ENCODE data around the gene ABHD12.

Gene ABHD12

DNA sequence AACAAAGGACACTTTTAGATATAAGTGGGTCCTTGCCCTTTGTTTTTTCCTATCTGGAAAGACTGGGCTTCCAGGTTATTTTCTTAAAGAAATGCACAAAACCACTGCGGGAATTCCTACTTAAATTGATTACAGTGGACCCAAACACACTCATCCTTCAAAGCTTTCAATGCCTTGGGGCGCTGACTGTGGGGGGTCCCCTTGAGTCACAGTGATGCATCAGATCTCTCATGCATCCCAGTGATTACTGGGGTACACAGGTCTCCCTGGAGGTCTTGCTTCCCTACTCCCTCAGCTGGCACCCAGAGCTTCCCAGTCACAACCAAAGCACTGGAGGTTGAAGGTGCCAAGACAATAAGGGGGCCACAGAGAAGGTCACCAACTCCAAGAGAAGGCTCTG lies 20.7 kb downstream of the ABHD12 start:
- Mint-ChIP-seq H3K4me1 (ENCODE audit: low read depth) (peaks cover 19% of the 10 kb centered on the region), H3K27ac (no peak overlapping the region), H3K9me3 (no peaks in the 10 kb centered on the region), H3K36me3 (ENCODE audit: low read depth) (peaks cover 19% of the 10 kb centered on the region), H3K27me3 (no peaks in the 10 kb centered on the region), H3K4me3 (no peak overlapping the region)

DNA sequence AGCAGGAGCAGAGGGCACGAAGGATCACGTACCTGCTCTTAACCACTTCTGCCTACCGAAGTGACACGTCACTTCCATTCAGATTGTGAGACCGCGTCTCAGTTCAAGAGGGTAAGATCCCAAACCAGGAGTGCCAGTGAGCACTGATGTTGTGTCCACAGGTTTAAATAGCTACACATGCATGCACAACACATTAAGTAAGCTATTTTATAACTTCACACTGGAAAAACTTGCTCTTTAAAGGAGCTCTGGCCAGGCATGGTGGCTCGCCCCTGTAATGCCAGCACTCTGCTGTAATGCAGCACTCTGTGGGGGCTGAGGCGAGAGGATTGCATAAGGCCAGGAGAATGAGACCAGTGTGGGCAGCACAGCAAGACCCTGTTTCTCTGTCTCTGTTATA lies 21.1 kb downstream of the ABHD12 start:
- Mint-ChIP-seq H3K4me1 (ENCODE audit: low read depth) (peaks cover 19% of the 10 kb centered on the region), H3K27ac (no peak overlapping the region), H3K9me3 (no peaks in the 10 kb centered on the region), H3K4me3 (no peak overlapping the region), H3K27me3 (no peaks in the 10 kb centered on the region), H3K36me3 (ENCODE audit: low read depth) (peaks cover 16% of the 10 kb centered on the region)

GRCh38 chr20:25368976-25369375 lies 21.7 kb downstream of the ABHD12 start:
- Mint-ChIP-seq H3K27ac (no peak overlapping the region), H3K27me3 (no peaks in the 10 kb centered on the region), H3K9me3 (no peaks in the 10 kb centered on the region), H3K4me1 (ENCODE audit: low read depth) (peaks cover 19% of the 10 kb centered on the region), H3K36me3 (ENCODE audit: low read depth) (peaks cover 18% of the 10 kb centered on the region), H3K4me3 (no peak overlapping the region)

GRCh38 chr20:25368526-25368925 lies 22.1 kb downstream of the ABHD12 start:
- H3K27me3 Mint-ChIP-seq = no peaks in the 10 kb centered on the region
- peaks cover 15% of the 10 kb centered on the region for H3K36me3 Mint-ChIP-seq (ENCODE audit: low read depth)
- H3K4me3 Mint-ChIP-seq = no peak overlapping the region
- H3K27ac Mint-ChIP-seq = no peak overlapping the region
- H3K4me1 Mint-ChIP-seq (ENCODE audit: low read depth) = peaks cover 18% of the 10 kb centered on the region
- H3K9me3 Mint-ChIP-seq = no peaks in the 10 kb centered on the region

GRCh38 chr20:25364879-25365699 lies 25.5 kb downstream of the ABHD12 start:
- Mint-ChIP-seq H3K4me1 (ENCODE audit: low read depth) (no peaks in the 10 kb centered on the region), H3K36me3 (ENCODE audit: low read depth) (peaks cover 8% of the 10 kb centered on the region), H3K27ac (no peak overlapping the region), H3K4me3 (no peak overlapping the region), H3K27me3 (no peaks in the 10 kb centered on the region), H3K9me3 (no peaks in the 10 kb centered on the region)

DNA sequence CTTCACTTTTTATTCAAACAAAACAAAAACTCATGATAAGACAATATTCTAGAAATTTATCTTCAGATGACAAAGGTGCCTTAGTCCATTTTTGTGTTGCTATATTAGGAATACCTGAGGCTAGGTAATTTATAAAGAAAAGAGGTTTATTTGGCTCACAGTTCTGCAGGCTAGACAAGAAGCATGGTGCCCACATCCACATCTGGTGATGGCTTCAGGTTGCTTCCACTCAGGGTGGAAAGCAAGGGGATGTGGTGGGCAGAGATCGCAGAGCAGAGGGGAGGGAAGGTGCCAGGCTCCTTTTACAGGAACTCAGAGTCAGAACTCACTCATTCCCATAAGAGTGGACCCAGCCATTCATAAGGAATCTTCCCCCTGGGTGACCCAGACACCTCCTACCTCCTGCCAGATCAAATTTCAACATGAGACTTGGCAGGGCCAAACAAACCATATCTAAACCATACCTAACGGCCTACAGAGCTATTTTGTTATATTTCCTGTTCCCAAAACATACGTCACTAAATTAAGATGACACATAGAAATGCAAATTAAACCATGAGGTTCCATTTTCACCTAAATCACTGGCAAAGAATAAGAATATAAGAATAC lies 26.4 kb downstream of the ABHD12 start:
- no peak overlapping the region for H3K27ac Mint-ChIP-seq
- no peaks in the 10 kb centered on the region for H3K9me3 Mint-ChIP-seq

GRCh38 chr20:25361287-25361683 lies 29.4 kb downstream of the ABHD12 start:
- no peaks in the 10 kb centered on the region for H3K9me3 Mint-ChIP-seq
- no peak overlapping the region for H3K4me3 Mint-ChIP-seq
- no peaks in the 10 kb centered on the region for H3K27me3 Mint-ChIP-seq
- no peak overlapping the region for H3K27ac Mint-ChIP-seq
- peaks cover 8% of the 10 kb centered on the region for H3K36me3 Mint-ChIP-seq (ENCODE audit: low read depth)
- peaks cover 5% of the 10 kb centered on the region for H3K4me1 Mint-ChIP-seq (ENCODE audit: low read depth)

More for the DNA sequence above, 26.4 kb downstream of the ABHD12 start:
- Mint-ChIP-seq H3K36me3 (ENCODE audit: low read depth) (peaks cover 8% of the 10 kb centered on the region), H3K27me3 (no peaks in the 10 kb centered on the region), H3K4me1 (ENCODE audit: low read depth) (no peaks in the 10 kb centered on the region), H3K4me3 (no peak overlapping the region)

DNA sequence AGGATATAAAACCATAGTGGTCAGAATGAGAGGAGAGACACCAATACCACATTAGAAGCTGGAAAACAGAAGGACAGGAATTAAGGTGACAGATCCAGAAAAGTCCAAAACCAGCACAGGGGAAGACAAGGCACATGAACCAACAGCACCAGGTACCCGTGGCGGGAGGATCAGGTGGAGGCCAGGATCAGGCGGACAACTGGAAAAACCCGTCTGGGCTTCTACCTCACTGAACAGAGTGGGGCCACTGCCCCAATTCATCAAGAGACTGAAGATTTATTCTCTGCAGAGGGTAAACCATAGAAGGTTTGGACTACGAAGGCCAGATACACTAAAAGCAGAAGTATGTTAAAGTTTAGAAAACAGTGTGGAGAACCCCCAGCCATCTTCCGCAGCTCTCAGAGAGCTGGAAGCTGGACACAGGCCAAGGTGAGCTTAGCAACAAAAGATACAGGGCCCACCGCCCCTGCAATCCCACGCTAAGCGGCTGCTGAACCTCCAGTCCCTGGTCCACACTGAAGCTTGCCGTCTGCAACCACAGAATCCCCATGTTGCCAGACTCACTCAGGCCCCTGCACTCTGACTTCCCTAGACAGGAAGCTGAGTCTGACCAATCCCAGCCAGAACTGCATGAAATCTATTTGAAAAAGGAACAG lies 29.9 kb downstream of the ABHD12 start:
- H3K9me3 Mint-ChIP-seq = no peaks in the 10 kb centered on the region
- peaks cover 10% of the 10 kb centered on the region for H3K4me1 Mint-ChIP-seq (ENCODE audit: low read depth)
- H3K27ac Mint-ChIP-seq = no peak overlapping the region
- H3K36me3 Mint-ChIP-seq (ENCODE audit: low read depth) = peaks cover 8% of the 10 kb centered on the region
- H3K27me3 Mint-ChIP-seq = no peaks in the 10 kb centered on the region
- no peak overlapping the region for H3K4me3 Mint-ChIP-seq

GRCh38 chr20:25356271-25356933 lies 34.2 kb downstream of the ABHD12 start:
- no peaks in the 10 kb centered on the region for H3K9me3 Mint-ChIP-seq

GRCh38 chr20:25355866-25356265 lies 34.8 kb downstream of the ABHD12 start:
- Mint-ChIP-seq H3K27me3 (no peaks in the 10 kb centered on the region), H3K4me1 (ENCODE audit: low read depth) (peaks cover 20% of the 10 kb centered on the region), H3K27ac (no peak overlapping the region), H3K4me3 (no peak overlapping the region), H3K9me3 (no peaks in the 10 kb centered on the region), H3K36me3 (ENCODE audit: low read depth) (no peaks in the 10 kb centered on the region)

More at GRCh38 chr20:25356271-25356933, 34.2 kb downstream of the ABHD12 start:
- Mint-ChIP-seq H3K4me1 (ENCODE audit: low read depth) (peaks cover 20% of the 10 kb centered on the region), H3K27ac (no peak overlapping the region), H3K36me3 (ENCODE audit: low read depth) (no peaks in the 10 kb centered on the region), H3K27me3 (no peaks in the 10 kb centered on the region), H3K4me3 (no peak overlapping the region)

DNA sequence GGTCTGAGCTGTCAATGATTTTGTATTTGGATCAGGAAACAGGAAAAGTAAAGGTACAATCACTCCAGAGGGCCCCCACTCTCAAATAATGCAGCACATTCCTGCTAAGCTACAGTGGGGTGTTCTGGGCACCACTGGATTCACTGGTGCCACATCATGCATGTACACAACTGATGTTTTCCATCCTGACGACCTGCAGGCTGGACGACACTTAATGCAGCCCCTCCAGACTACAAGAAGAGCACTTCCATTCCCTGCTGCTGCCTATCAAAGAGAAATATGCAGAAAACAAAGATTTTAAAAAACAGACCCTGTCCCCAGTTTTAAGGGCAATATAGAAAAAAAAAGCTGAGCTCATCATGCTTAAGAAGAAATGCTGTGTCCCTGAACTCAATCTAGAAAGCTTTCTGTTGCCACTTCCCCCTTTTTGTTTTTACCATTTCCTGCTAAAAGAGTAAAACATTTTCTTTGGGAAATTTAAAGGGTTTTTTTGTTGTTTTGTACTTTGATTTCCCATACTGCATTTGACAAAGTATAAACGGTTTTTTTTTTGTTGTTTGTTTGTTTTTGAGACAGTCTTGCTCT lies 35.5 kb downstream of the ABHD12 start:
- Mint-ChIP-seq H3K36me3 (ENCODE audit: low read depth) (no peaks in the 10 kb centered on the region), H3K4me3 (no peak overlapping the region), H3K27me3 (no peaks in the 10 kb centered on the region), H3K9me3 (no peaks in the 10 kb centered on the region), H3K4me1 (ENCODE audit: low read depth) (peaks cover 20% of the 10 kb centered on the region), H3K27ac (no peak overlapping the region)

GRCh38 chr20:25353747-25354705 lies 36.6 kb downstream of the ABHD12 start:
- no peaks in the 10 kb centered on the region for H3K27me3 Mint-ChIP-seq
- no peak overlapping the region for H3K4me3 Mint-ChIP-seq
- H3K36me3 Mint-ChIP-seq (ENCODE audit: low read depth) = no peaks in the 10 kb centered on the region
- H3K9me3 Mint-ChIP-seq = no peaks in the 10 kb centered on the region
- H3K27ac Mint-ChIP-seq = no peak overlapping the region
- peaks cover 20% of the 10 kb centered on the region for H3K4me1 Mint-ChIP-seq (ENCODE audit: low read depth)

GRCh38 chr20:25353353-25353746 lies 37.3 kb downstream of the ABHD12 start:
- peaks cover 20% of the 10 kb centered on the region for H3K4me1 Mint-ChIP-seq (ENCODE audit: low read depth)
- H3K36me3 Mint-ChIP-seq (ENCODE audit: low read depth) = no peaks in the 10 kb centered on the region
- no peaks in the 10 kb centered on the region for H3K27me3 Mint-ChIP-seq
- no peak overlapping the region for H3K4me3 Mint-ChIP-seq
- no peak overlapping the region for H3K27ac Mint-ChIP-seq
- H3K9me3 Mint-ChIP-seq = no peaks in the 10 kb centered on the region

DNA sequence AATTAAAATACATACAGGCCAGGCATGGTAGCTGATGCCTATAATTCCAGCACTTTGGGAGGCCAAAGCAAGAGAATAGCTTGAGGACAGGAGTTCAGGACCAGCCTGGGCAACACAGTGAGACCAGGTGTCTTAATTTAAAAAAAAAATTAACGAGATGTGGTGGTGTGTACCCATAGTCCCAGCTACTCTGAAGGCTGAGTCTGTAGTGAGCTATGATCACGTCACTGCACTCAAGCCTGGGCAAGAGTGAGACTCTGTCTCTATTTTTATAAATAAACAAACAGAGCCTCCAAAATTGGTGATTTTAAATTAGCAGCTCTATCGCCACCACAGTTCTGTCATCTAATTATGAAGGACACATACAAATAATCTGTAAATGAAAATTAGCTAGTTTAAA lies 37.9 kb downstream of the ABHD12 start:
- H3K4me3 Mint-ChIP-seq = no peak overlapping the region
- H3K4me1 Mint-ChIP-seq (ENCODE audit: low read depth) = peaks cover 20% of the 10 kb centered on the region
- no peaks in the 10 kb centered on the region for H3K36me3 Mint-ChIP-seq (ENCODE audit: low read depth)
- no peaks in the 10 kb centered on the region for H3K27me3 Mint-ChIP-seq
- no peak overlapping the region for H3K27ac Mint-ChIP-seq
- no peaks in the 10 kb centered on the region for H3K9me3 Mint-ChIP-seq
